MM.1S (cell line): ENCODE data around the gene GADD45B.
A peak's percentile ranks its signal among the peaks of the same experiment; 100 is the strongest.

Experiments used
- DNase-seq: peaks from one replicate; pipeline ENCODE4 v3.0.0-alpha.2; 2015
- H2AFZ ChIP-seq: fragments of 300-600 bp; sonication (generic); 2 replicates; pipeline ENCODE4 v1.6.0; 2016; ENCODE audit warnings: antibody characterized with exemption, low read length
- H3F3A ChIP-seq: fragments of 300-600 bp; sonication (generic); 2 replicates; pipeline ENCODE4 v1.6.1; 2016; ENCODE audit warnings: mild to moderate bottlenecking, antibody characterized with exemption, low read length, moderate library complexity, mixed read lengths; ENCODE audit not compliant: insufficient read depth
- H3K27ac ChIP-seq: fragments of 300-600 bp; sonication (generic); 2 replicates; pipeline ENCODE4 v1.5.1; 2016; ENCODE audit warnings: mild to moderate bottlenecking, low read length
- H3K27me3 ChIP-seq: fragments of 300-600 bp; sonication (generic); replicated peaks from 2 replicates; pipeline ENCODE4 v1.6.0; 2016; ENCODE audit warnings: low read length; ENCODE audit not compliant: insufficient read depth
- H3K36me3 ChIP-seq: fragments of 300-600 bp; sonication (generic); replicated peaks from 2 replicates; pipeline ENCODE4 v1.6.1; 2016; ENCODE audit warnings: mild to moderate bottlenecking, low read length, mixed read lengths; ENCODE audit not compliant: insufficient read depth
- H3K4me1 ChIP-seq: fragments of 300-600 bp; sonication (generic); 2 replicates; pipeline ENCODE4 v1.6.1; 2016; ENCODE audit warnings: low read length, mixed read lengths
- H3K4me2 ChIP-seq: fragments of 300-600 bp; sonication (generic); 2 replicates; pipeline ENCODE4 v1.6.0; 2016; ENCODE audit warnings: low read depth, low read length
- H3K4me3 ChIP-seq: fragments of 300-600 bp; sonication (generic); 2 replicates; pipeline ENCODE4 v1.5.1; 2016; ENCODE audit warnings: low read length, mixed read lengths
- H3K79me2 ChIP-seq: fragments of 300-600 bp; sonication (generic); 2 replicates; pipeline ENCODE4 v1.6.1; 2016; ENCODE audit warnings: mixed run types, low read length, mixed read lengths
- H3K9ac ChIP-seq: fragments of 300-600 bp; sonication (generic); 2 replicates; pipeline ENCODE4 v1.6.1; 2016; ENCODE audit warnings: low read length, mixed read lengths
- H3K9me2 ChIP-seq: fragments of 300-600 bp; sonication (generic); replicated peaks from 2 replicates; pipeline ENCODE4 v1.6.1; 2016; ENCODE audit warnings: mild to moderate bottlenecking, low read length, mixed read lengths; ENCODE audit not compliant: insufficient read depth
- H3K9me3 ChIP-seq: fragments of 300-600 bp; sonication (generic); replicated peaks from 2 replicates; pipeline ENCODE4 v1.6.1; 2016; ENCODE audit warnings: mild to moderate bottlenecking, low read length, mixed read lengths; ENCODE audit not compliant: insufficient read depth
- H4K20me1 ChIP-seq: fragments of 300-600 bp; sonication (generic); 2 replicates; pipeline ENCODE4 v1.6.1; 2016; ENCODE audit warnings: mild to moderate bottlenecking, low read length, moderate library complexity, mixed read lengths; ENCODE audit not compliant: insufficient read depth
- EZH2 ChIP-seq: fragments of 300-600 bp; sonication (generic); optimal IDR thresholded peaks from 2 replicates; pipeline ENCODE3; 2017; ENCODE audit warnings: low read depth, mild to moderate bottlenecking, antibody characterized with exemption, low read length, mixed read lengths
- EZH2phosphoT487 ChIP-seq: fragments of 300-600 bp; sonication (generic); IDR thresholded peaks from 2 replicates; pipeline ENCODE4 v1.6.1; 2018; ENCODE audit warnings: antibody characterized with exemption, low read length
- TF ChIP-seq, protein P1 (sequence below): fragments of 300-600 bp; sonication (generic); IDR thresholded peaks from 2 replicates; pipeline ENCODE4 v1.5.1; 2016; ENCODE audit warnings: antibody characterized with exemption, low read length, mixed read lengths

GADD45B gene, protein sequence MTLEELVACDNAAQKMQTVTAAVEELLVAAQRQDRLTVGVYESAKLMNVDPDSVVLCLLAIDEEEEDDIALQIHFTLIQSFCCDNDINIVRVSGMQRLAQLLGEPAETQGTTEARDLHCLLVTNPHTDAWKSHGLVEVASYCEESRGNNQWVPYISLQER

DNA sequence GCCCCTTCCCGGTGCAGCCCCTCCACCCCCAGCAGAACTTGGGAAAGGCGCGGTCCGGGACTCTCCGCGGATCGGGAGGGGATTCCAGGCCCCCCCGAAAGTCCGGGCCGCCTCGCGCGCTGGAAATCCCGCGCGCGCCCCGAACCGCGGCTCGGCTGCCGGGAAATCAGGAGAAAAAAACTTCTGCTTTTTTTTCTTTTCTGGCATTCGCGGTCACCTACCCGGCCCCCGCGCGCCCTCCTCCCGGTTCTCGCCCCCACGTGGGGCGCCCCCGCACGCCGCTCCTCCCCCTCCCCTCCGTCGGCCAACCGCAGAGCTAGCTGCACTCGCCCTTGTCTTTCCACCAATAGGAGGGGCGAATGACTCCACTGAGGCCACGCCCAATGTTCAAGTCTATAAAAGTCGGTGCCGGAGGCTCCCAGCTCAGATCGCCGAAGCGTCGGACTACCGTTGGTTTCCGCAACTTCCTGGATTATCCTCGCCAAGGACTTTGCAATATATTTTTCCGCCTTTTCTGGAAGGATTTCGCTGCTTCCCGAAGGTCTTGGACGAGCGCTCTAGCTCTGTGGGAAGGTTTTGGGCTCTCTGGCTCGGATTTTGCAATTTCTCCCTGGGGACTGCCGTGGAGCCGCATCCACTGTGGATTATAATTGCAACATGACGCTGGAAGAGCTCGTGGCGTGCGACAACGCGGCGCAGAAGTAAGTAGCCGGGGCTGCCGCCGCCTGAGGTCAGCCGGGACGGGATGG, at the start of gene GADD45B:
GADD45B (plus strand) TSS at position 426 of the 749 bp plus-strand sequence; CDS start at position 658, 232 bp downstream.
- Histone ChIP-seq H3K4me1 (peaks cover 14% of the 10 kb centered on the region), H3K36me3 (0 out of 2 replicates have a peak, but pooled peaks cover 2% of the 10 kb centered on the region), H2AFZ (peak within 1 kb of the TSS; percentile 72)

DNA sequence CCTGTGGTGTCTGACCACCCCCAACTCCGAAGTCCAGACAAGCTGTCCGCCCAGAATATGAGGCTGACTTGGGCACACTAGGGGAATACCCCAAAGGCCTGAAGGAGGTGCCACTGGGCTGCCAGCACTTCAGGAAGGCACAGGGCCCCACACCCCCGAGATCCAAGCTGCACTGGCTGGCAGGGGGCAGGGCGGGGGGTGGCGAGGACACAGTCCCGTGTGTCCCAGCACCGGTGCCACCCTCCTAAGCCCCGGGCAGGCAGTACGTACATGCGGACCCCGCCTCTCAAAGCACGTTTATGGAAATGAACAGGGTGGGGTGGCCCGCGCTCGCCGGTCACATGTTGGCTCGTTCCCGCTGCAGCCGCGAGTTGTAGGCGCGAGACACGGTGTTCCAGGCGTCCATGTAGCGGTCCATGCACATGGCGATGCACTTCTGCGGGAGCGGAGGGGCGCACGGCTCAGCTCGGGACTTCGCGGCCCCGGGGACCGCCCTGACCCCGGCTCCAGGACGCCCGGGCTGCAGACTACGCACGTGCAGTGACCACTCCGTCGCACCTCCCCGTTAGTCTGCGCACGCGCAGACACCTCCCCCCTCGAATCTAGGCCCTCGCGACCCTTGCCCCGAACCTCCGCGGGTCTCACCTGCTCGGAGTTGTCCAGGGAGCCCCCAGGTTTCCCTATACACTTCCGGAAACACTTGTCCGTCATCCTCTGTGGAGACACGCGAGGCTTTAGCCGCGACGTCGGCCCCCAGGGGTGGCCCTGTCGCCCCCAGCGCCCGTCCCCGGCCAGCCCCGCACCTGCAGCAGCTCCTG, 49.1 kb upstream of the GADD45B start:
- Histone ChIP-seq H3F3A (peaks cover 27% of the 10 kb centered on the region), H2AFZ (0 out of 2 replicates have a peak overlapping the region, but pooled peaks have one; percentile 26), H3K36me3 (peaks cover 28% of the 10 kb centered on the region; the same call in 1 of the 2 replicates), H3K4me2 (peak overlapping the region; percentile 91), H3K79me2 (peaks cover 60% of the 10 kb centered on the region), H3K9me2 (no peaks in the 10 kb centered on the region), H4K20me1 (peaks cover 2% of the 10 kb centered on the region; the same call in 1 of the 2 replicates), H3K4me1 (peaks cover 8% of the 10 kb centered on the region; the same call in 1 of the 2 replicates), H3K27me3 (no peaks in the 10 kb centered on the region), H3K9me3 (no peaks in the 10 kb centered on the region), H3K4me3 (peak overlapping the region; percentile 86), H3K27ac (peak overlapping the region; percentile 73), H3K9ac (peak overlapping the region; percentile 95)
- no peak for TF ChIP-seq EZH2
- TF ChIP-seq, protein P1, sequence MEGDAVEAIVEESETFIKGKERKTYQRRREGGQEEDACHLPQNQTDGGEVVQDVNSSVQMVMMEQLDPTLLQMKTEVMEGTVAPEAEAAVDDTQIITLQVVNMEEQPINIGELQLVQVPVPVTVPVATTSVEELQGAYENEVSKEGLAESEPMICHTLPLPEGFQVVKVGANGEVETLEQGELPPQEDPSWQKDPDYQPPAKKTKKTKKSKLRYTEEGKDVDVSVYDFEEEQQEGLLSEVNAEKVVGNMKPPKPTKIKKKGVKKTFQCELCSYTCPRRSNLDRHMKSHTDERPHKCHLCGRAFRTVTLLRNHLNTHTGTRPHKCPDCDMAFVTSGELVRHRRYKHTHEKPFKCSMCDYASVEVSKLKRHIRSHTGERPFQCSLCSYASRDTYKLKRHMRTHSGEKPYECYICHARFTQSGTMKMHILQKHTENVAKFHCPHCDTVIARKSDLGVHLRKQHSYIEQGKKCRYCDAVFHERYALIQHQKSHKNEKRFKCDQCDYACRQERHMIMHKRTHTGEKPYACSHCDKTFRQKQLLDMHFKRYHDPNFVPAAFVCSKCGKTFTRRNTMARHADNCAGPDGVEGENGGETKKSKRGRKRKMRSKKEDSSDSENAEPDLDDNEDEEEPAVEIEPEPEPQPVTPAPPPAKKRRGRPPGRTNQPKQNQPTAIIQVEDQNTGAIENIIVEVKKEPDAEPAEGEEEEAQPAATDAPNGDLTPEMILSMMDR = 0 out of 2 replicates have a peak, but pooled peaks have one; percentile 13
- peak; percentile 66 for DNase-seq

More for the DNA sequence above, at the start of gene GADD45B:
- Histone ChIP-seq H3K9ac (peak within 1 kb of the TSS; percentile 88), H3F3A (peaks cover 55% of the 10 kb centered on the region), H3K4me2 (peak within 1 kb of the TSS; percentile 99), H3K9me3 (no peaks in the 10 kb centered on the region), H3K9me2 (no peaks in the 10 kb centered on the region), H3K27ac (peak within 1 kb of the TSS; percentile 83), H4K20me1 (peaks cover 17% of the 10 kb centered on the region), H3K4me3 (peak within 1 kb of the TSS; percentile 97), H3K79me2 (peaks cover 42% of the 10 kb centered on the region), H3K27me3 (no peaks in the 10 kb centered on the region)
- TF ChIP-seq EZH2 (no peak), EZH2phosphoT487 (no peak)
- TF ChIP-seq, protein P1 = no peak
- DNase-seq = peak; percentile 99

DNA sequence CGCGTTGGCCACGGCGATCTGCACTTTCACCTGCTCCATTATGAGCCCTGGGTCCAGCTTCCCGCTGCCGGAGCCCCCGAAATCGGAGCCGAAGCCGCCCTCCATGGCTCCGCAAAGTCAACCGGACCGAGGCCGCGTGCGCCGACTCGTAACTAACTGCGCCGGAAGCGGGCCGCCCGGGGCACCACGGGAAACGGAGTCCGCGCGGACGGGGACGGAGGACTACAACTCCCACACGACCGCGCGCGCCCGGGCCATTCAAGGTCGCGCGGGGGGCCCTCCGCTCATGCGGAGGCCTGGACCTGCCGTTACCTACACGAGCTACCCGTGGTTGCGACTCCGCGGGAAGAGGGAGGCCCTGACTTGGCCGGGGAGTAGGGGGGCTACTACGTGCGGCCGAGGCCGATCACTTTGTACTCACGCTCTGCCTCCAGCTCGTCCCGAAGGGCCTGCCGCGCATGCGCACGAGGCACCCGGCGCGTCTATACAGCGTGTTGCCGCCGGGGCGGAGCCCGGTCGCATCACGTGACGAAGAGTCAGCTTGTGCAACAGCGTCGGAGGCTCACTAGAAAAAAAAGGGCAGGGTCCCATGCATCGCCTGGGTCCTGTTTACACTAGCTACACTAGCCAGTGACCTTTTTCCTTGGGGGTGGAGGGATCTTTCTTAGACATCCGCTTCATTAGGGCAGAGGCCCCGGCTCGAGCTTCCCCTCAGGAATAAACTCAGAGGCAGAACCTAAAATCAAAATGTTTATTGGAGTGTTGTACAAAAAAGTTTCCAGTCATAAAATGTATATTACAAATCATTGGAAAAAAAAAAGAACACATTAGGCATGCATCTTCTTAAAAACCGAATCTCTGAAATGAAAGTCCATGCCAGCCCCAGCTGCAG, 48.3 kb upstream of the GADD45B start, which contains the start of gene TIMM13:
TIMM13 (minus strand) TSS at position 158 of the 892 bp plus-strand sequence; CDS start at position 105, 53 bp downstream.
- Histone ChIP-seq H3K4me3 (peak within 1 kb of the TSS; percentile 86), H2AFZ (peak within 1 kb of the TSS; percentile 28)

More for the DNA sequence above, 48.3 kb upstream of the GADD45B start, which contains the start of gene TIMM13:
- peaks cover 27% of the 10 kb centered on the region for H3F3A ChIP-seq
- peaks cover 8% of the 10 kb centered on the region; the same call in 1 of the 2 replicates for H3K4me1 ChIP-seq
- H3K9me2 ChIP-seq = no peaks in the 10 kb centered on the region
- DNase-seq = peak; percentile 100
- H4K20me1 ChIP-seq = peaks cover 2% of the 10 kb centered on the region; the same call in 1 of the 2 replicates
- no peaks in the 10 kb centered on the region for H3K9me3 ChIP-seq
- peak within 1 kb of the TSS; percentile 73 for H3K27ac ChIP-seq
- H3K27me3 ChIP-seq = no peaks in the 10 kb centered on the region
- peak within 1 kb of the TSS; percentile 95 for H3K9ac ChIP-seq
- H3K36me3 ChIP-seq = peaks cover 35% of the 10 kb centered on the region
- H3K79me2 ChIP-seq = peaks cover 59% of the 10 kb centered on the region
- TF ChIP-seq, protein P1 = no peak
- TF ChIP-seq EZH2 = no peak
- no peak for TF ChIP-seq EZH2phosphoT487
- H3K4me2 ChIP-seq = peak within 1 kb of the TSS; percentile 91
